Measurements from ENCODE around the gene ULK1. TPM values are rescaled to one million over a fixed set of nuclear protein-coding genes. Genes with fewer than 3 reads are reported as not detected.

The ULK1 gene
- total and polyA plus RNA-seq, 2 of the 13 experiments (the other 11 are each of a cell fraction or from before 2014, with no cell fraction given) = 2.8 to 10.1 TPM

DNA sequence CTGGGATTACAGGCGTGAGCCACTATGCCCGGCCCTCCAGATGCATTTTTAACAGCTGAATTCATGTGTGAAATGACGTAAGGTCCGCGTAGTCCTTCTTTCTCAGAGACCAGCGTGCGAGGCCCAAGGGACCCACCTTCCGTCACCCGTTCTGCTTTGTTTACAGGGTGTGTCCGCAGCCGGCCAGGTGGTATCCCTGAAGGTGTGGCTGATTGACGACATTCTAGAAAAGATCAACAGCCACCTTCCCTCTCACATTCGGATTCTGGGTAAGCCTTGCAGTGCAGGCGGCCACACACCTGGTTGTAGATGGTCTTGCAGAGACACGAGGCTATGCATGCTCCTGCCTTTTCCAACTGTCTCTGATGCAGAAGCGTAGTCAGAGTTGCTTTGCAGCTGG lies 44.6 kb downstream of the ULK1 start:
- Histone ChIP-seq H3K27ac (ENCODE audit: extremely low read length, insufficient read depth, low read length) (no peak overlapping the region), H3K4me1 (ENCODE audit: insufficient read depth, low read length) (no peaks in the 10 kb centered on the region), H3K27me3 (ENCODE audit: control insufficient read depth in 1 of 2, insufficient read depth in 2 of 2, low read length in 2 of 2) (no peaks in the 10 kb centered on the region), H2AFZ (ENCODE audit: low read length) (no peak overlapping the region), H3K79me2 (ENCODE audit: insufficient read depth, low read length) (no peaks in the 10 kb centered on the region), H3K9me3 (ENCODE audit: low read length) (no peaks in the 10 kb centered on the region), H3K9ac (ENCODE audit: insufficient read depth, low read depth, low read length) (no peak overlapping the region), H3K4me2 (ENCODE audit: low read depth, low read length) (no peak overlapping the region), H3K4me3 (replicated peaks in 1 of 3; ENCODE audit: insufficient read depth in 1 of 3, low read depth in 2 of 3, low read length in 3 of 3) (no peak overlapping the region), H4K20me1 (ENCODE audit: insufficient read depth, low read length) (peaks cover 2% of the 10 kb centered on the region; the same call in 1 of the 2 replicates), H3K36me3 (replicated peaks in 1 of 2; ENCODE audit: control insufficient read depth in 1 of 2, insufficient read depth in 2 of 2, low read length in 2 of 2) (peaks cover 12 to 58% of the 10 kb centered on the region in 2 experiments)
- ATAC-seq = no peak
- no peak for DNase-seq (ENCODE audit: low spot score)
- in situ Hi-C loops (cut with HindIII; ENCODE audit: extremely low pct_ligation_motif_present, low pct_unique_long_range_greater_than_20kb) (no loop called here), intact Hi-C loops (cut with micrococcal nuclease; ENCODE audit: unreplicated experiment) (no loop called here)
- CTCF ChIA-PET (ENCODE audit: low intra/inter-chr PET ratio, low total read pairs) = no interaction called here
- no TSS peak for BruUV-seq (replicated peaks)
- POLR2A ChIA-PET = no interaction called here
- FAIRE-seq = no peak
- WGBS (ENCODE audit: low lambda C conversion rate) = 96% methylated on average over 16 of the region's 16 CpGs
- TF ChIP-seq, protein P1, sequence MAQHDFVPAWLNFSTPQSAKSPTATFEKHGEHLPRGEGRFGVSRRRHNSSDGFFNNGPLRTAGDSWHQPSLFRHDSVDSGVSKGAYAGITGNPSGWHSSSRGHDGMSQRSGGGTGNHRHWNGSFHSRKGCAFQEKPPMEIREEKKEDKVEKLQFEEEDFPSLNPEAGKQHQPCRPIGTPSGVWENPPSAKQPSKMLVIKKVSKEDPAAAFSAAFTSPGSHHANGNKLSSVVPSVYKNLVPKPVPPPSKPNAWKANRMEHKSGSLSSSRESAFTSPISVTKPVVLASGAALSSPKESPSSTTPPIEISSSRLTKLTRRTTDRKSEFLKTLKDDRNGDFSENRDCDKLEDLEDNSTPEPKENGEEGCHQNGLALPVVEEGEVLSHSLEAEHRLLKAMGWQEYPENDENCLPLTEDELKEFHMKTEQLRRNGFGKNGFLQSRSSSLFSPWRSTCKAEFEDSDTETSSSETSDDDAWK (CRISPR knock-in tag; IDR thresholded peaks at IDR 0.05) = no peak
- TF ChIP-seq ZNF614 (CRISPR knock-in tag; IDR thresholded peaks at IDR 0.05; ENCODE audit: borderline replicate concordance) (no peak), ARHGAP35 (CRISPR knock-in tag; IDR thresholded peaks at IDR 0.05; ENCODE audit: borderline replicate concordance) (no peak), AGO2 (optimal IDR thresholded peaks at IDR 0.05; ENCODE audit: low read depth, low read length) (peak; percentile 59), RBM22 (optimal IDR thresholded peaks at IDR 0.05; ENCODE audit: low read length) (peak; percentile 44)

DNA sequence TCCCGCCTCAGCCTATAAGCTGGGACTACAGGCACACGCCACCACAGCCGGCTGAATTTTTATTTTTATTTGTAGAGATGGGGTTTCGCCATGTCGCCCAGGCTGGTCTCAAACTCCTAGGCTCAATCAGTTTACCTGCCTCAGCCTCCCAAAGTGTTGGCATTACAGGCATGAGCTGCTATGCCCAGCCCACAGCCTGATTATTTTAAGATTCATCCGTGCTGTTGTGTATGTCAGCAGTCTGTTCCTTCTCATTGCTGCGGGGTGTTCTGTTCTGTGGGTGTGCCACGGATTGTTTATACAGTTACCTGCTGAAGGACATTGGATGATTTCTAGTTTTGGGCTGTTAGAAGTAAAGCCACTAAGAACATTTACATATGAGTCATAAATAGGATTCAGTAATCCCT lies 45.7 kb downstream of the ULK1 start:
- POLR2A ChIA-PET = interaction anchor here (1.3 kb wide), 1 partner anchor 10 kb away, joined by 3 read pairs; the partner anchor contains the start of gene EP400
- H3K4me1 ChIP-seq (ENCODE audit: insufficient read depth, low read length) = no peaks in the 10 kb centered on the region
- no peaks in the 10 kb centered on the region for H3K9me3 ChIP-seq (ENCODE audit: low read length)
- BruUV-seq (replicated peaks) = no TSS peak
- no peaks in the 10 kb centered on the region for H3K79me2 ChIP-seq (ENCODE audit: insufficient read depth, low read length)
- ATAC-seq (no peak), DNase-seq (ENCODE audit: low spot score) (no peak), FAIRE-seq (no peak)
- in situ Hi-C loops (cut with HindIII; ENCODE audit: extremely low pct_ligation_motif_present, low pct_unique_long_range_greater_than_20kb) (no loop called here), intact Hi-C loops (cut with micrococcal nuclease; ENCODE audit: unreplicated experiment) (no loop called here)
- no peak overlapping the region for H3K4me2 ChIP-seq (ENCODE audit: low read depth, low read length)
- H3K9ac ChIP-seq (ENCODE audit: insufficient read depth, low read depth, low read length) = no peak overlapping the region
- no peak overlapping the region for H3K4me3 ChIP-seq (replicated peaks in 1 of 3; ENCODE audit: insufficient read depth in 1 of 3, low read depth in 2 of 3, low read length in 3 of 3)
- WGBS (ENCODE audit: low lambda C conversion rate) = 94% methylated on average over 8 of the region's 8 CpGs
- H3K36me3 ChIP-seq (replicated peaks in 1 of 2; ENCODE audit: control insufficient read depth in 1 of 2, insufficient read depth in 2 of 2, low read length in 2 of 2) = peaks cover 9 to 49% of the 10 kb centered on the region in 2 experiments
- H4K20me1 ChIP-seq (ENCODE audit: insufficient read depth, low read length) = no peaks in the 10 kb centered on the region
- CTCF ChIA-PET (ENCODE audit: low intra/inter-chr PET ratio, low total read pairs) = no interaction called here
- no peaks in the 10 kb centered on the region for H3K27me3 ChIP-seq (ENCODE audit: control insufficient read depth in 1 of 2, insufficient read depth in 2 of 2, low read length in 2 of 2)
- H3K27ac ChIP-seq (ENCODE audit: extremely low read length, insufficient read depth, low read length) = no peak overlapping the region
- no peak overlapping the region for H2AFZ ChIP-seq (ENCODE audit: low read length)
- TF ChIP-seq, protein P2, sequence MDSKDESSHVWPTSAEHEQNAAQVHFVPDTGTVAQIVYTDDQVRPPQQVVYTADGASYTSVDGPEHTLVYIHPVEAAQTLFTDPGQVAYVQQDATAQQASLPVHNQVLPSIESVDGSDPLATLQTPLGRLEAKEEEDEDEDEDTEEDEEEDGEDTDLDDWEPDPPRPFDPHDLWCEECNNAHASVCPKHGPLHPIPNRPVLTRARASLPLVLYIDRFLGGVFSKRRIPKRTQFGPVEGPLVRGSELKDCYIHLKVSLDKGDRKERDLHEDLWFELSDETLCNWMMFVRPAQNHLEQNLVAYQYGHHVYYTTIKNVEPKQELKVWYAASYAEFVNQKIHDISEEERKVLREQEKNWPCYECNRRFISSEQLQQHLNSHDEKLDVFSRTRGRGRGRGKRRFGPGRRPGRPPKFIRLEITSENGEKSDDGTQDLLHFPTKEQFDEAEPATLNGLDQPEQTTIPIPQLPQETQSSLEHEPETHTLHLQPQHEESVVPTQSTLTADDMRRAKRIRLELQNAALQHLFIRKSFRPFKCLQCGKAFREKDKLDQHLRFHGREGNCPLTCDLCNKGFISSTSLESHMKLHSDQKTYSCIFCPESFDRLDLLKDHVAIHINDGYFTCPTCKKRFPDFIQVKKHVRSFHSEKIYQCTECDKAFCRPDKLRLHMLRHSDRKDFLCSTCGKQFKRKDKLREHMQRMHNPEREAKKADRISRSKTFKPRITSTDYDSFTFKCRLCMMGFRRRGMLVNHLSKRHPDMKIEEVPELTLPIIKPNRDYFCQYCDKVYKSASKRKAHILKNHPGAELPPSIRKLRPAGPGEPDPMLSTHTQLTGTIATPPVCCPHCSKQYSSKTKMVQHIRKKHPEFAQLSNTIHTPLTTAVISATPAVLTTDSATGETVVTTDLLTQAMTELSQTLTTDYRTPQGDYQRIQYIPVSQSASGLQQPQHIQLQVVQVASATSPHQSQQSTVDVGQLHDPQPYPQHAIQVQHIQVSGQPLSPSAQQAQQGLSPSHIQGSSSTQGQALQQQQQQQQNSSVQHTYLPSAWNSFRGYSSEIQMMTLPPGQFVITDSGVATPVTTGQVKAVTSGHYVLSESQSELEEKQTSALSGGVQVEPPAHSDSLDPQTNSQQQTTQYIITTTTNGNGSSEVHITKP (CRISPR knock-in tag; IDR thresholded peaks at IDR 0.05; ENCODE audit: low read depth) = no peak
- TF ChIP-seq, protein P3, sequence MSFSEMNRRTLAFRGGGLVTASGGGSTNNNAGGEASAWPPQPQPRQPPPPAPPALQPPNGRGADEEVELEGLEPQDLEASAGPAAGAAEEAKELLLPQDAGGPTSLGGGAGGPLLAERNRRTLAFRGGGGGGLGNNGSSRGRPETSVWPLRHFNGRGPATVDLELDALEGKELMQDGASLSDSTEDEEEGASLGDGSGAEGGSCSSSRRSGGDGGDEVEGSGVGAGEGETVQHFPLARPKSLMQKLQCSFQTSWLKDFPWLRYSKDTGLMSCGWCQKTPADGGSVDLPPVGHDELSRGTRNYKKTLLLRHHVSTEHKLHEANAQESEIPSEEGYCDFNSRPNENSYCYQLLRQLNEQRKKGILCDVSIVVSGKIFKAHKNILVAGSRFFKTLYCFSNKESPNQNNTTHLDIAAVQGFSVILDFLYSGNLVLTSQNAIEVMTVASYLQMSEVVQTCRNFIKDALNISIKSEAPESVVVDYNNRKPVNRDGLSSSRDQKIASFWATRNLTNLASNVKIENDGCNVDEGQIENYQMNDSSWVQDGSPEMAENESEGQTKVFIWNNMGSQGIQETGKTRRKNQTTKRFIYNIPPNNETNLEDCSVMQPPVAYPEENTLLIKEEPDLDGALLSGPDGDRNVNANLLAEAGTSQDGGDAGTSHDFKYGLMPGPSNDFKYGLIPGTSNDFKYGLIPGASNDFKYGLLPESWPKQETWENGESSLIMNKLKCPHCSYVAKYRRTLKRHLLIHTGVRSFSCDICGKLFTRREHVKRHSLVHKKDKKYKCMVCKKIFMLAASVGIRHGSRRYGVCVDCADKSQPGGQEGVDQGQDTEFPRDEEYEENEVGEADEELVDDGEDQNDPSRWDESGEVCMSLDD (CRISPR knock-in tag; IDR thresholded peaks at IDR 0.05; ENCODE audit: borderline replicate concordance) = no peak

All from HepG2 (cell line).